ENCODE data around the gene NTRK2. TPM values are rescaled to one million over a fixed set of nuclear protein-coding genes. Genes with fewer than 3 reads are reported as not detected.

The NTRK2 gene
- total RNA-seq, 4 donors from 2014 or later, result 2.9 to 15.9 (median 8.4) TPM

- intact Hi-C loops (cut with DNase I), result no loop called here
- H3K27me3 ChIP-seq, result no peaks in the 10 kb centered on the region
- H3K4me1 ChIP-seq, result peaks cover 0 to 20% (median 4%) of the 10 kb centered on the region in 3 donors
- no peak for TF ChIP-seq POLR2A (IDR thresholded peaks at IDR 0.05)
- TF ChIP-seq CTCF (IDR thresholded peaks at IDR 0.05), result no peak
- 75 to 78% methylated on average over 7 of the region's 7 CpGs for WGBS, 2 donors
- H3K4me3 ChIP-seq, result no peak overlapping the region
- H3K36me3 ChIP-seq, result no peaks in the 10 kb centered on the region
- H3K27ac ChIP-seq, result no peak overlapping the region
- H3K9me3 ChIP-seq, result no peaks in the 10 kb centered on the region
- DNase-seq, result no peak
Measured at GRCh38 chr9:84822589-84823233, 153.2 kb downstream of the NTRK2 start.

- Histone ChIP-seq H3K36me3 (no peaks in the 10 kb centered on the region), H3K9me3 (no peaks in the 10 kb centered on the region), H3K4me3 (no peak overlapping the region), H3K27ac (peak overlapping the region in 2 of 4 donors; percentile 25 to 29), H3K4me1 (peaks cover 0 to 28% (median 4%) of the 10 kb centered on the region in 3 donors), H3K27me3 (no peaks in the 10 kb centered on the region)
- TF ChIP-seq CTCF (IDR thresholded peaks at IDR 0.05) (no peak), POLR2A (IDR thresholded peaks at IDR 0.05) (no peak)
- WGBS, 2 donors, result 36 to 44% methylated on average over 8 of the region's 8 CpGs
- intact Hi-C loops (cut with DNase I), result no loop called here
- no peak for DNase-seq
Measured at GRCh38 chr9:84823421-84824271, 154.1 kb downstream of the NTRK2 start.

- no peak overlapping the region for H3K4me3 ChIP-seq
Measured at GRCh38 chr9:84827216-84827765, 157.8 kb downstream of the NTRK2 start.

GRCh38 chr9:84828046-84828445 is 158.5 kb downstream of the NTRK2 start:
- H3K36me3 ChIP-seq, result no peaks in the 10 kb centered on the region
- no peaks in the 10 kb centered on the region for H3K9me3 ChIP-seq
- H3K4me3 ChIP-seq, result no peak overlapping the region
- no peak for DNase-seq
- H3K27me3 ChIP-seq, result no peaks in the 10 kb centered on the region
- TF ChIP-seq POLR2A (IDR thresholded peaks at IDR 0.05) (no peak), CTCF (IDR thresholded peaks at IDR 0.05) (no peak)
- 57 to 65% methylated on average over 2 of the region's 2 CpGs for WGBS, 2 donors
- H3K27ac ChIP-seq, result no peak overlapping the region
- intact Hi-C loops (cut with DNase I), result no loop called here
- peaks cover 0 to 39% (median 4%) of the 10 kb centered on the region in 3 donors for H3K4me1 ChIP-seq

More at GRCh38 chr9:84827216-84827765, 157.8 kb downstream of the NTRK2 start:
- TF ChIP-seq POLR2A (IDR thresholded peaks at IDR 0.05), result no peak
- TF ChIP-seq CTCF (IDR thresholded peaks at IDR 0.05), result no peak
- H3K27ac ChIP-seq, result no peak overlapping the region
- H3K36me3 ChIP-seq, result no peaks in the 10 kb centered on the region
- no peaks in the 10 kb centered on the region for H3K27me3 ChIP-seq
- intact Hi-C loops (cut with DNase I), result no loop called here
- no peak for DNase-seq
- WGBS, 2 donors, result 40 to 50% methylated on average over 4 of the region's 4 CpGs
- H3K4me1 ChIP-seq, result peaks cover 0 to 39% (median 4%) of the 10 kb centered on the region in 3 donors
- no peaks in the 10 kb centered on the region for H3K9me3 ChIP-seq

- Histone ChIP-seq H3K4me1 (peaks cover 0 to 25% (median 0%) of the 10 kb centered on the region in 3 donors), H3K9me3 (no peaks in the 10 kb centered on the region), H3K36me3 (no peaks in the 10 kb centered on the region), H3K27me3 (no peaks in the 10 kb centered on the region), H3K4me3 (no peak overlapping the region), H3K27ac (no peak overlapping the region)
- no peak for TF ChIP-seq POLR2A (IDR thresholded peaks at IDR 0.05)
- no peak for TF ChIP-seq CTCF (IDR thresholded peaks at IDR 0.05)
- DNase-seq, result no peak
- WGBS, 2 donors, result 85 to 88% methylated on average over 4 to 8 of the region's 8 CpGs
- intact Hi-C loops (cut with DNase I), result no loop called here
Measured at GRCh38 chr9:84829471-84829870, 159.9 kb downstream of the NTRK2 start.
